Neutrophil (primary cell): ENCODE data around the gene SLC46A3.

Source experiments
- H3K27ac ChIP-seq: fragments of 200-600 bp; sonication (generic); 2 replicates; pipeline ENCODE4 v1.5.1; 2016; ENCODE audit warnings: mild to moderate bottlenecking, moderate library complexity
- H3K27me3 ChIP-seq: fragments of 200-600 bp; sonication (generic); 2 replicates; pipeline ENCODE4 v1.6.0; 2016; ENCODE audit warnings: mild to moderate bottlenecking
- H3K36me3 ChIP-seq: fragments of 200-600 bp; sonication (generic); 2 replicates; pipeline ENCODE4 v1.5.1; 2017
- H3K4me1 ChIP-seq, 2 experiments: fragments of 200-600 bp in 1 of 2; sonication (generic) in 1 of 2; 1 replicate in 1 of 2; 2 replicates in 1 of 2; pipeline versions ENCODE4 v1.5.1 to v1.6.1; 2013 to 2016; ENCODE audit warnings: low read depth in 1 of 2, low read length in 1 of 2, mild to moderate bottlenecking in 1 of 2, moderate library complexity in 1 of 2; ENCODE audit not compliant: control insufficient read depth in 1 of 2, insufficient read depth in 1 of 2
- H3K4me3 ChIP-seq, 2 experiments: fragments of 200-600 bp in 1 of 2; sonication (generic) in 1 of 2; 1 replicate in 1 of 2; 2 replicates in 1 of 2; pipeline ENCODE4 v1.5.1; 2013 to 2016; ENCODE audit warnings: low read depth in 1 of 2, low read length in 1 of 2, mild to moderate bottlenecking in 1 of 2, moderate library complexity in 1 of 2
- H3K9me3 ChIP-seq: fragments of 200-600 bp; sonication (generic); 2 replicates; pipeline ENCODE4 v1.5.1; 2016
- CTCF ChIP-seq: fragments of 200-600 bp; sonication (generic); IDR thresholded peaks from 2 replicates; pipeline ENCODE4 v1.5.1; 2016; ENCODE audit warnings: antibody characterized with exemption

The SLC46A3 gene

GRCh38 chr13:28753946-28754345 lies 35.2 kb upstream of the SLC46A3 start:
- no peak for TF ChIP-seq CTCF
- H3K27ac ChIP-seq: no peak overlapping the region

GRCh38 chr13:28753208-28753892 lies 34.6 kb upstream of the SLC46A3 start:
- Histone ChIP-seq H3K4me1 (peaks cover 5 to 8% of the 10 kb centered on the region in 2 experiments), H3K36me3 (no peaks in the 10 kb centered on the region), H3K27ac (no peak overlapping the region), H3K27me3 (no peaks in the 10 kb centered on the region), H3K9me3 (no peaks in the 10 kb centered on the region), H3K4me3 (no peak overlapping the region)
- TF ChIP-seq CTCF: no peak

More at GRCh38 chr13:28753946-28754345, 35.2 kb upstream of the SLC46A3 start:
- H3K27me3 ChIP-seq: no peaks in the 10 kb centered on the region
- no peaks in the 10 kb centered on the region for H3K9me3 ChIP-seq
- no peak overlapping the region for H3K4me3 ChIP-seq
- H3K4me1 ChIP-seq: peaks cover 5 to 8% of the 10 kb centered on the region in 2 experiments
- H3K36me3 ChIP-seq: no peaks in the 10 kb centered on the region

- no peaks in the 10 kb centered on the region for H3K9me3 ChIP-seq
- TF ChIP-seq CTCF: no peak
- H3K27ac ChIP-seq: no peak overlapping the region
- no peak overlapping the region for H3K4me3 ChIP-seq
- H3K27me3 ChIP-seq: no peaks in the 10 kb centered on the region
- H3K36me3 ChIP-seq: no peaks in the 10 kb centered on the region
- H3K4me1 ChIP-seq: peaks cover 5 to 8% of the 10 kb centered on the region in 2 experiments
These were observed 32.6 kb upstream of the SLC46A3 start for GRCh38 chr13:28751175-28751960.

GRCh38 chr13:28750187-28751045 lies 31.6 kb upstream of the SLC46A3 start:
- peaks cover 5 to 8% of the 10 kb centered on the region in 2 experiments for H3K4me1 ChIP-seq
- no peaks in the 10 kb centered on the region for H3K27me3 ChIP-seq
- H3K36me3 ChIP-seq: no peaks in the 10 kb centered on the region
- no peak for TF ChIP-seq CTCF
- H3K4me3 ChIP-seq: no peak overlapping the region
- no peak overlapping the region for H3K27ac ChIP-seq
- H3K9me3 ChIP-seq: no peaks in the 10 kb centered on the region

- no peaks in the 10 kb centered on the region for H3K9me3 ChIP-seq
- no peak overlapping the region for H3K4me3 ChIP-seq
- no peak overlapping the region for H3K27ac ChIP-seq
- H3K4me1 ChIP-seq: peaks cover 5 to 8% of the 10 kb centered on the region in 2 experiments
- peaks cover 8% of the 10 kb centered on the region for H3K27me3 ChIP-seq
- no peaks in the 10 kb centered on the region for H3K36me3 ChIP-seq
- no peak for TF ChIP-seq CTCF
These were observed 29.1 kb upstream of the SLC46A3 start for GRCh38 chr13:28747851-28748250.
